Fibroblast of mammary gland (primary cell): ENCODE data around the gene HAUS1.
A peak's percentile ranks its signal among the peaks of the same experiment; 100 is the strongest.
"Not testable (repeated sequence)": the region's sequence is repeated elsewhere in the genome, so short reads cannot be mapped to it uniquely, and the experiment has no call there.

Experiments
- DNase-seq: peaks from one replicate; pipeline ENCODE4 v3.0.0-alpha.2; 2010; ENCODE audit warnings: low read depth
- H3K4me3 ChIP-seq: 2 replicates; pipeline ENCODE4 v1.5.1; 2011; ENCODE audit warnings: low read depth, mild to moderate bottlenecking, low read length, moderate library complexity; ENCODE audit not compliant: control insufficient read depth
- CTCF ChIP-seq: conservative IDR thresholded peaks from 2 replicates; pipeline ENCODE4 v1.5.1; 2011; ENCODE audit warnings: low read depth, low read length, inconsistent platforms; ENCODE audit not compliant: control insufficient read depth, insufficient read depth

The HAUS1 gene

GRCh38 chr18:46155641-46156051 is 51.5 kb downstream of the HAUS1 start:
- peak; percentile 74 for DNase-seq
- H3K4me3 ChIP-seq, result no peak overlapping the region
- TF ChIP-seq CTCF, result no peak

GRCh38 chr18:46156124-46156745 is 52.0 kb downstream of the HAUS1 start:
- no peak for TF ChIP-seq CTCF
- H3K4me3 ChIP-seq, result no peak overlapping the region
- no peak for DNase-seq

- no peak for TF ChIP-seq CTCF
- H3K4me3 ChIP-seq, result no peak overlapping the region
- DNase-seq, result no peak
Observed at GRCh38 chr18:46156843-46157242, 52.7 kb downstream of the HAUS1 start.

GRCh38 chr18:46158499-46158898 is 54.3 kb downstream of the HAUS1 start:
- no peak for DNase-seq
- no peak for TF ChIP-seq CTCF
- no peak overlapping the region for H3K4me3 ChIP-seq

- no peak for TF ChIP-seq CTCF
- DNase-seq, result no peak
Observed at GRCh38 chr18:46160050-46160798, 56.0 kb downstream of the HAUS1 start.

GRCh38 chr18:46160840-46161239 is 56.7 kb downstream of the HAUS1 start:
- not testable (repeated sequence) for H3K4me3 ChIP-seq, DNase-seq

More at GRCh38 chr18:46160050-46160798, 56.0 kb downstream of the HAUS1 start:
- H3K4me3 ChIP-seq, result no peak overlapping the region

- TF ChIP-seq CTCF, result no peak
- no peak for DNase-seq
- H3K4me3 ChIP-seq, result no peak overlapping the region
Observed at GRCh38 chr18:46161703-46162396, 57.7 kb downstream of the HAUS1 start.
